Thymus (tissue), 11 donors: ENCODE data around the gene AKAP10. TPM values are rescaled to one million over a fixed set of nuclear protein-coding genes. Genes with fewer than 3 reads are reported as not detected.
"Not testable (repeated sequence)": the region's sequence is repeated elsewhere in the genome, so short reads cannot be mapped to it uniquely, and the experiment has no call there.

Experiments used
- DNase-seq, 9 donors: peaks; one replicate each; pipeline ENCODE4 v3.0.0-alpha.2; 2013; ENCODE audit warnings: low spot score in 9 of 9, low read depth in 6 of 9, missing footprints in 1 of 9
- H3K27ac ChIP-seq, 2 donors: one replicate each; pipeline ENCODE4 v1.5.1; 2013; ENCODE audit warnings: control low read depth in 1 of 2, low read depth in 1 of 2, low read length in 1 of 2, mild to moderate bottlenecking in 1 of 2, moderate library complexity in 1 of 2
- H3K27me3 ChIP-seq, 2 donors: one replicate each; pipeline ENCODE4 v1.5.1; 2013; ENCODE audit warnings: low read length in 1 of 2; ENCODE audit not compliant: control insufficient read depth in 2 of 2, insufficient read depth in 1 of 2
- H3K36me3 ChIP-seq, 2 donors: one replicate each; pipeline ENCODE4 v1.5.1; 2013; ENCODE audit warnings: low read length in 1 of 2, mild to moderate bottlenecking in 1 of 2, moderate library complexity in 1 of 2; ENCODE audit not compliant: control insufficient read depth in 2 of 2, insufficient read depth in 2 of 2
- H3K4me1 ChIP-seq, 2 donors: one replicate each; pipeline ENCODE4 v1.5.1; 2013; ENCODE audit warnings: low read length in 2 of 2; ENCODE audit not compliant: control insufficient read depth in 2 of 2, insufficient read depth in 2 of 2
- H3K4me3 ChIP-seq, 2 donors: one replicate each; pipeline ENCODE4 v1.5.1; 2013; ENCODE audit warnings: low read length in 2 of 2, control low read depth in 1 of 2, mild to moderate bottlenecking in 1 of 2
- H3K9me3 ChIP-seq, 2 donors: one replicate each; pipeline ENCODE4 v1.5.1; 2013; ENCODE audit warnings: low read length in 1 of 2, mild to moderate bottlenecking in 1 of 2; ENCODE audit not compliant: control insufficient read depth in 2 of 2, insufficient read depth in 1 of 2
- WGBS: extraction: QIAGEN DNeasy Blood & Tissue Kit; methylation state at CpG from one replicate; pipeline ENCODE4 v1.1.7; 2013; 5-methylcytosine and 5-hydroxymethylcytosine counted together
- polyA plus RNA-seq: library from polyadenylated mRNA; stranded (reverse); fragments of 200-250 nt; gene quantifications from one replicate; pipeline ENCODE4 v1.2.3, GENCODE V29; 2013
- total RNA-seq: library from RNA; stranded (reverse); fragments of 120-200 nt; gene quantifications from one replicate; pipeline ENCODE4 v1.2.4, GENCODE V29; 2013
- donor health status: healthy.

AKAP10 gene
- total and polyA plus RNA-seq, 2 donors, result 14.3 to 24.9 TPM

DNA sequence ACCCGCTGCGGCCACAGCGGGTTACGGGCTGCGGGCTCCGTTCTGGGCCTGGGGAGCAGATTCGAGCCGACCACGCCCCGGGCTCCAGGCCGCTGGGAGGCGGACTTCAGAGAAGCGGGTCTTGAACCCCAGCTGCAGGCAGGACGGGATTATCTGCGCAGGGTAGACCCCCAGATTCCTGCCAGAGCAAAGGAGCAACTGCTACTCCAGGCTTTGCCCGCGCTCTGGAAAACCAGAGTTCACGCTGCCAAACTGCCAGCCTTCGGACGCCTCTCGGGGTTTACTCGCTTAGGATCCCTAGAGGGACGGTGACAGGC is 109.6 kb downstream of the AKAP10 start:
- 61% methylated on average over 23 of the region's 23 CpGs for WGBS
- Histone ChIP-seq H3K27ac (no peak overlapping the region), H3K4me3 (peak overlapping the region; percentile 10 to 80), H3K9me3 (peaks cover 0 to 3% of the 10 kb centered on the region in 2 donors), H3K36me3 (no peaks in the 10 kb centered on the region), H3K27me3 (peaks cover 6 to 24% of the 10 kb centered on the region in 2 donors), H3K4me1 (peaks cover 9 to 24% of the 10 kb centered on the region in 2 donors)
- DNase-seq, result no peak

DNA sequence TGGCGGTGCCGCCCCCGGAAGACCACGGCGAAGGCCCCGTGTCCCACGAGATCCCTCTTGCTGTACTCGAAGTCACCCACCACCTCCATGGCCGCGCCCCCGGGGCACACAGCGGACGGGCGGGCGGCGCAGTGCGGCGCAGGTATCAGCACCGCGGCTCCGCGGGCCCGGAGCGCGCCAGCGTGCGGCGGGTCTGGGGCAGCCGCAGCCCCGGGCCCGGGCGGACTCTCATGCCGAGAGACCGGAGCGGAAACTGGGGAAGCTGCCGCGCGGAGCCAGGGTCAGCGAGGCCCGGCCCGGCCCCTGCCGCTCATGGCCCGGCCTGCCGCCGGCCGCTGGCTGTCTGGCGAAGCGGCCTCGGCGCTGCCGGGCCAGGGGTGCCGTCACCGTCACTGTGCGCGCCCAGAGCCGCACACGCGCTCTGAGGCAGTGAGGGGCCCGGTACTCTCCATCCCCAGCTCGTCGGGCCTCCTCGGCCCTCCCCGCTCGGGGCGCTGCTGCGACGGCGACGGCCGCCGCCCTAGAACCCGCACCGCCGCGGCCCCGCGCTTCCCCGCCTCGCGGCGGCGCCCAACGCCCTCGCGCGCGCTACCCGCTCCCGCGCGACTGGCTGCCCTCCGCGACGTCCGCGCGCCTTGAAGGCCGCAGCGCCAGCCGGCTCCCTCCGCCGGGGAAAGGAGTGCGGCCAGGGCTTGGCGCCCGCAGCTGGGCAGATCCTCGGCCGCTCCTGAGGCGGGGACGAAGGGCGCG is 110.1 kb downstream of the AKAP10 start, which contains the start of gene ULK2:
Gene ULK2, minus strand, starts transcription at position 608 of the 750 bp plus-strand sequence. Its CDS starts 519 bp downstream, at position 89.
- DNase-seq, result peak in 3 of 9 donors; percentile 33 to 62 (median 47)
- H3K27ac ChIP-seq, result peak within 1 kb of the TSS in 1 of 2 donors; percentile 84

DNA sequence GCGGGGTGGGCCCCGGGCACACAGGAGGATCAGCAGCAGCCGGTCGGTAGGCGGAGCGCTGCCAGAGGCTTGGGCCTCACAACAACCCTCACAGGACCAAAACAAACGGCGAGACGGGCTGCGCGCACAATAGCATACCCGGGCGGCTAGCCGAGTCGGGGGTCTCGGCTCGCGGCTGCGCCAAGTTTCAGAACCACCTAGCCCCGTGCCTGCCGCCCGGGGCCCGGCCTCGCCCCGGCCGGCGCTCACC is 110.6 kb downstream of the AKAP10 start:
- peak overlapping the region; percentile 49 to 80 for H3K4me3 ChIP-seq
- H3K4me1 ChIP-seq, result peaks cover 9 to 24% of the 10 kb centered on the region in 2 donors
- peaks cover 6 to 24% of the 10 kb centered on the region in 2 donors for H3K27me3 ChIP-seq
- WGBS, result under 1% methylated on average over 27 of the region's 27 CpGs
- H3K36me3 ChIP-seq, result no peaks in the 10 kb centered on the region
- DNase-seq, result peak in 4 of 9 donors; percentile 35 to 74 (median 48)
- peaks cover 0 to 3% of the 10 kb centered on the region in 2 donors for H3K9me3 ChIP-seq
- H3K27ac ChIP-seq, result peak overlapping the region in 1 of 2 donors; percentile 84

More for the DNA sequence above, 110.1 kb downstream of the AKAP10 start, which contains the start of gene ULK2:
- Histone ChIP-seq H3K4me1 (peaks cover 9 to 24% of the 10 kb centered on the region in 2 donors), H3K9me3 (peaks cover 0 to 3% of the 10 kb centered on the region in 2 donors), H3K36me3 (no peaks in the 10 kb centered on the region), H3K27me3 (peaks cover 6 to 24% of the 10 kb centered on the region in 2 donors), H3K4me3 (peak within 1 kb of the TSS; percentile 49 to 80)
- 2% methylated on average over 111 of the region's 111 CpGs for WGBS

DNA sequence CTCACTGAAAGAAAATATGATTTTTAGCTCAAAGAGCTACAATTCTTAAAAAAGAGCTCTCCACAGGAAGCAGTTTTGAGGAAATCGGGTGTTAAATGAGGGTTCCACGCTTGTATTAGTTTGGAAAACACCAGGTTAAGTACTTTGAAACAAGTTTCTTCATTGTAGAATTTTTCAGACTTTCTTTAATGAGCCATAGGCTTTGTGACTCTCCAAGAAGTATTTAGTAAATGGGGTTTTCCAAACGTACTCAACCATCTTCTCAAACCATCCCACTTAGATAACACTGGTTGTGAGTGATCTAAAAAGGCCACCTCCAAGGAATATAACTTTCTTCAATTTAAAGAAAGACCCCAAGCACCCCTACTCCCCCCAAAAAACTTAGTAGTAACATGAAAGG is 112.6 kb downstream of the AKAP10 start:
- H3K4me3 ChIP-seq, result no peak overlapping the region
- peaks cover 0 to 3% of the 10 kb centered on the region in 2 donors for H3K9me3 ChIP-seq
- peaks cover 6 to 24% of the 10 kb centered on the region in 2 donors for H3K27me3 ChIP-seq
- DNase-seq, result no peak
- no peak overlapping the region for H3K27ac ChIP-seq
- 90% methylated on average over 3 of the region's 3 CpGs for WGBS
- no peaks in the 10 kb centered on the region for H3K36me3 ChIP-seq
- peaks cover 5 to 16% of the 10 kb centered on the region in 2 donors for H3K4me1 ChIP-seq

DNA sequence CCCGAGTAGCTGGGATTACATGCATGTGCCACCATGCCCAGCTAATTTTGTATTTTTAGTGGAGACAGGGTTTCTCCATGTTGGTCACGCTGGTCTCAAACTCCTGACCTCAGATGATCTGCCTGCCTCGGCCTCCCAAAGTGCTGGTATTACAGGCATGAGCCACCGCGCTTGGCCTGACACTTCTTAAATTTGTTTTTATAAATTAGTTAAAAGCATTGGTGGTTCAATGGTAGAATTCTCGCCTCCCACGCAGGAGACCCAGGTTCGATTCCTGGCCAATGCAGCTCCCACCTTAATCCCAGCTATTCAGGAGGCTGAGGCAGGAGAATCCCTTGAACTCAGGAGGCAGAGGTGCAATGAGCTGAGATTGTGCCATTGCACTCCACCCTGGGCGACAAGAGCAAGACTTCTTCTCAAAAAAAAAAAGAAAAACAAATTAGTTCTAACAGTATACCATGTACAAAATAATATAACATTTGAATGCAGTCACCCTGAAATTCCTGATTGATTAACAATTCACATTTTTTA is 116.9 kb downstream of the AKAP10 start:
- not testable (repeated sequence) for H3K27me3 ChIP-seq, H3K9me3 ChIP-seq, H3K4me1 ChIP-seq, H3K27ac ChIP-seq, H3K36me3 ChIP-seq, H3K4me3 ChIP-seq, DNase-seq
- 98% methylated on average over 9 of the region's 9 CpGs for WGBS

DNA sequence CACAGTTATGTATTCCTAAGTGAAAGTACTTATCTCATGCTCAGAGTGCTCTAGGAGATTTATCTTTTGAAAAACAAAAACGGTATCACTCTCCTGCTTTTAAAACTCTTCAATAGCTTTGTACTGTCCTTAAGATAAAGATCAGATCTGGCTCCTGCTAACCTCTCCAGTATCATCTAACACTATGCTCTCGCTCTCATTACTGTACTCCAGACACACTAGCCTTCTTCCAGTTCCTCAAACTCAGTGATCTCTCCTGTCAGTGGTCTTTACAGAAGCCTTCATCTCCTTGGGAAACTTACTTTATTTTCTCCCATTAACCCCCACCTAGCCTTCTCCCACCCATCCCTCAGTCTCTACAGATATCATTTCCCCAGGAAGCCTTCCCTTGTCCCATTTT is 120.0 kb downstream of the AKAP10 start:
- Histone ChIP-seq H3K27ac (no peak overlapping the region), H3K4me1 (no peaks in the 10 kb centered on the region), H3K9me3 (no peaks in the 10 kb centered on the region), H3K4me3 (no peak overlapping the region), H3K27me3 (no peaks in the 10 kb centered on the region), H3K36me3 (no peaks in the 10 kb centered on the region)
- no peak for DNase-seq
- 91% methylated on average over 2 of the region's 2 CpGs for WGBS

Other genes with a start within 250 kb of the AKAP10 start
- gene ALDH3A1, start 229.5 kb downstream of the AKAP10 start, total RNA-seq, result 0.76 TPM
- 2.2 TPM for gene ALDH3A1, start 229.5 kb downstream of the AKAP10 start, polyA plus RNA-seq
- 7.9 TPM for gene ULK2, start 109.9 kb downstream of the AKAP10 start, total RNA-seq
- 7.2 TPM for gene ULK2, start 109.9 kb downstream of the AKAP10 start, polyA plus RNA-seq
- gene SPECC1, start 31.5 kb upstream of the AKAP10 start, total RNA-seq, result 9.3 TPM
- gene SPECC1, start 31.5 kb upstream of the AKAP10 start, polyA plus RNA-seq, result 7.6 TPM